CD4-positive, alpha-beta T cell treated with Interleukin-15 for 1 hour (primary cell): ENCODE data around the gene PDE6B.
"Not testable (repeated sequence)": the region's sequence is repeated elsewhere in the genome, so short reads cannot be mapped to it uniquely, and the experiment has no call there.

ENCODE experiments used
- DNase-seq: peaks from one replicate; pipeline ENCODE4 v3.0.0-alpha.2; 2020

The PDE6B gene

GRCh38 chr4:637536-638280, 12.3 kb downstream of the PDE6B start:
- no peak for DNase-seq

GRCh38 chr4:642366-642765, 17.0 kb downstream of the PDE6B start:
- DNase-seq = not testable (repeated sequence)

GRCh38 chr4:646460-646859, 21.1 kb downstream of the PDE6B start:
- DNase-seq = no peak

- DNase-seq = no peak
Observed at GRCh38 chr4:647481-647880, 22.1 kb downstream of the PDE6B start.

- DNase-seq = no peak
Observed at GRCh38 chr4:648579-649292, 23.4 kb downstream of the PDE6B start.

GRCh38 chr4:649293-649625, 23.9 kb downstream of the PDE6B start:
- no peak for DNase-seq

GRCh38 chr4:649751-650310, 24.5 kb downstream of the PDE6B start:
- no peak for DNase-seq

GRCh38 chr4:650461-650860, 25.1 kb downstream of the PDE6B start:
- DNase-seq = no peak

GRCh38 chr4:650951-651883, 25.8 kb downstream of the PDE6B start:
- DNase-seq = no peak

GRCh38 chr4:651884-652642, 26.7 kb downstream of the PDE6B start:
- DNase-seq = no peak

GRCh38 chr4:653080-653821, 27.9 kb downstream of the PDE6B start:
- DNase-seq = no peak

- no peak for DNase-seq
Observed at GRCh38 chr4:653831-654502, 28.6 kb downstream of the PDE6B start.

- DNase-seq = no peak
Observed at GRCh38 chr4:654503-654845, 29.1 kb downstream of the PDE6B start.

- DNase-seq = no peak
Observed at GRCh38 chr4:654871-655463, 29.6 kb downstream of the PDE6B start.

- no peak for DNase-seq
Observed at GRCh38 chr4:655464-656151, 30.2 kb downstream of the PDE6B start.

- DNase-seq = peak; percentile 12
Observed at GRCh38 chr4:656436-657337, 31.3 kb downstream of the PDE6B start.

GRCh38 chr4:657338-657833, 32.0 kb downstream of the PDE6B start:
- DNase-seq = peak; percentile 10

- DNase-seq = peak; percentile 11
Observed at GRCh38 chr4:657834-658667, 32.7 kb downstream of the PDE6B start.
